Vagina (tissue), 2 donors: ENCODE data around the gene SVIL. TPM values are rescaled to one million over a fixed set of nuclear protein-coding genes. Genes with fewer than 3 reads are reported as not detected.
"Not testable (repeated sequence)": the region's sequence is repeated elsewhere in the genome, so short reads cannot be mapped to it uniquely, and the experiment has no call there.

ENCODE experiments used
- DNase-seq, 2 donors: peaks; one replicate each; pipeline ENCODE4 v3.0.0-alpha.2; 2017; ENCODE audit errors: extremely low spot score in 2 of 2
- H3K27ac ChIP-seq: fragments of 200-600 bp; sonication (generic); one replicate; pipeline ENCODE4 v1.5.1; 2019
- H3K27me3 ChIP-seq: fragments of 200-600 bp; sonication (generic); one replicate; pipeline ENCODE4 v1.5.1; 2019
- H3K36me3 ChIP-seq, 2 donors: fragments of 200-600 bp; sonication (generic); one replicate each; pipeline ENCODE4 v1.5.1; 2017 to 2019
- H3K4me1 ChIP-seq: fragments of 200-600 bp; sonication (generic); one replicate; pipeline ENCODE4 v1.5.1; 2019
- H3K4me3 ChIP-seq, 2 donors: fragments of 200-600 bp; sonication (generic); 1 replicate in 1 of 2; 2 replicates in 1 of 2; pipeline ENCODE4 v1.5.1; 2016 to 2019
- H3K9me3 ChIP-seq: fragments of 200-600 bp; sonication (generic); one replicate; pipeline ENCODE4 v1.5.1; 2019
- POLR2A ChIP-seq, 2 donors: fragments of 450-650 bp; IDR thresholded peaks; one replicate each; pipeline ENCODE4 v1.6.1; 2017; ENCODE audit warnings: antibody characterized with exemption in 2 of 2, mild to moderate bottlenecking in 2 of 2, moderate library complexity in 2 of 2
- POLR2AphosphoS5 ChIP-seq, 2 donors: sonication (generic); formaldehyde crosslinking; IDR thresholded peaks; one replicate each; pipeline ENCODE4 v1.9.0; 2017; ENCODE audit warnings: antibody characterized with exemption in 2 of 2, mild to moderate bottlenecking in 2 of 2, low read depth in 1 of 2; ENCODE audit not compliant: insufficient read depth in 1 of 2
- intact Hi-C: fragments of 100-400 bp; cut with DNase I; formaldehyde crosslinking; loops from one replicate; pipeline ENCODE4 v1.15.1; 2023
- total RNA-seq: library from RNA; depleted of rRNA; stranded (reverse); fragments of >200 nt; gene quantifications from one replicate; pipeline ENCODE4 v1.2.3, GENCODE V29; 2016
- TF ChIP-seq, protein P1 (sequence below), 3 experiments: fragments of 450-650 bp in 2 of 3; fragments of 200-600 bp in 1 of 3; sonication (generic) in 1 of 3; IDR thresholded peaks; one replicate each; pipeline ENCODE4 v1.5.1; 2017 to 2019; ENCODE audit warnings: antibody characterized with exemption in 3 of 3, mild to moderate bottlenecking in 2 of 3, moderate library complexity in 2 of 3

Gene SVIL
- total RNA-seq, 1 donor from 2014 or later = 111 TPM

GRCh38 chr10:29613791-29614190 is 21.0 kb downstream of the SVIL start:
- no peak for DNase-seq
- H3K4me1 ChIP-seq = peaks cover 12% of the 10 kb centered on the region
- H3K9me3 ChIP-seq = no peaks in the 10 kb centered on the region
- H3K36me3 ChIP-seq = no peaks in the 10 kb centered on the region
- H3K27me3 ChIP-seq = no peaks in the 10 kb centered on the region
- TF ChIP-seq POLR2A (IDR thresholded peaks at IDR 0.05) (no peak), POLR2AphosphoS5 (IDR thresholded peaks at IDR 0.05; ENCODE audit: insufficient read depth in 1 of 2, low read depth in 1 of 2) (no peak)
- TF ChIP-seq, protein P1, sequence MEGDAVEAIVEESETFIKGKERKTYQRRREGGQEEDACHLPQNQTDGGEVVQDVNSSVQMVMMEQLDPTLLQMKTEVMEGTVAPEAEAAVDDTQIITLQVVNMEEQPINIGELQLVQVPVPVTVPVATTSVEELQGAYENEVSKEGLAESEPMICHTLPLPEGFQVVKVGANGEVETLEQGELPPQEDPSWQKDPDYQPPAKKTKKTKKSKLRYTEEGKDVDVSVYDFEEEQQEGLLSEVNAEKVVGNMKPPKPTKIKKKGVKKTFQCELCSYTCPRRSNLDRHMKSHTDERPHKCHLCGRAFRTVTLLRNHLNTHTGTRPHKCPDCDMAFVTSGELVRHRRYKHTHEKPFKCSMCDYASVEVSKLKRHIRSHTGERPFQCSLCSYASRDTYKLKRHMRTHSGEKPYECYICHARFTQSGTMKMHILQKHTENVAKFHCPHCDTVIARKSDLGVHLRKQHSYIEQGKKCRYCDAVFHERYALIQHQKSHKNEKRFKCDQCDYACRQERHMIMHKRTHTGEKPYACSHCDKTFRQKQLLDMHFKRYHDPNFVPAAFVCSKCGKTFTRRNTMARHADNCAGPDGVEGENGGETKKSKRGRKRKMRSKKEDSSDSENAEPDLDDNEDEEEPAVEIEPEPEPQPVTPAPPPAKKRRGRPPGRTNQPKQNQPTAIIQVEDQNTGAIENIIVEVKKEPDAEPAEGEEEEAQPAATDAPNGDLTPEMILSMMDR (IDR thresholded peaks at IDR 0.05) = no peak
- H3K4me3 ChIP-seq = no peak overlapping the region
- intact Hi-C loops = no loop called here
- H3K27ac ChIP-seq = no peak overlapping the region

DNA sequence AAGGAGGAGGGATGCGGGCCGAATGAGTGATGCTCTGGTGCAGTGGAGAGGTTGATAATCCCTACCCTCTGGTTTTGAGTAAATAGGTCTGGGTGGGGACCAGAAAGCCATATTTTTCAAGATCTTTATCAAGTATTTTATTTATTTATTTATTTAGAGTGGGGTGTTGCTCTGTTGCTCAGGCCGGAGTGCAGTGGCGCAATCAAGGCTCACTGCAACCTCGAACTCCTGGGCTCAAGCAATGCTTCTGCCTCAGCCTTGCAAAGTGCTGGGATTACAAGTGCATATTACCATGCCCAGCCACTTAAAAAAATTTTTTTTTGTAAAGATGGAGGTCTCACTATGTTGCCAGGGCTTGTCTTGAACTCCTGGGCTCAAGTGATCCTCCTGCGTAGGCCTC is 21.6 kb downstream of the SVIL start:
- Histone ChIP-seq H3K4me1 (peaks cover 10% of the 10 kb centered on the region), H3K36me3 (no peaks in the 10 kb centered on the region), H3K27ac (no peak overlapping the region), H3K27me3 (no peaks in the 10 kb centered on the region), H3K4me3 (no peak overlapping the region), H3K9me3 (no peaks in the 10 kb centered on the region)
- intact Hi-C loops = no loop called here
- TF ChIP-seq POLR2AphosphoS5 (IDR thresholded peaks at IDR 0.05; ENCODE audit: insufficient read depth in 1 of 2, low read depth in 1 of 2) (no peak), POLR2A (IDR thresholded peaks at IDR 0.05) (no peak)
- TF ChIP-seq, protein P1 (IDR thresholded peaks at IDR 0.05) = no peak
- no peak for DNase-seq

- intact Hi-C loops = no loop called here
- Histone ChIP-seq H3K4me1 (peaks cover 10% of the 10 kb centered on the region), H3K27me3 (no peaks in the 10 kb centered on the region), H3K4me3 (no peak overlapping the region), H3K36me3 (no peaks in the 10 kb centered on the region), H3K27ac (no peak overlapping the region), H3K9me3 (no peaks in the 10 kb centered on the region)
- TF ChIP-seq, protein P1 (IDR thresholded peaks at IDR 0.05) = no peak
- TF ChIP-seq POLR2A (IDR thresholded peaks at IDR 0.05) = no peak
- TF ChIP-seq POLR2AphosphoS5 (IDR thresholded peaks at IDR 0.05; ENCODE audit: insufficient read depth in 1 of 2, low read depth in 1 of 2) = no peak
- no peak for DNase-seq
Observed at GRCh38 chr10:29612657-29613056, 22.1 kb downstream of the SVIL start.

DNA sequence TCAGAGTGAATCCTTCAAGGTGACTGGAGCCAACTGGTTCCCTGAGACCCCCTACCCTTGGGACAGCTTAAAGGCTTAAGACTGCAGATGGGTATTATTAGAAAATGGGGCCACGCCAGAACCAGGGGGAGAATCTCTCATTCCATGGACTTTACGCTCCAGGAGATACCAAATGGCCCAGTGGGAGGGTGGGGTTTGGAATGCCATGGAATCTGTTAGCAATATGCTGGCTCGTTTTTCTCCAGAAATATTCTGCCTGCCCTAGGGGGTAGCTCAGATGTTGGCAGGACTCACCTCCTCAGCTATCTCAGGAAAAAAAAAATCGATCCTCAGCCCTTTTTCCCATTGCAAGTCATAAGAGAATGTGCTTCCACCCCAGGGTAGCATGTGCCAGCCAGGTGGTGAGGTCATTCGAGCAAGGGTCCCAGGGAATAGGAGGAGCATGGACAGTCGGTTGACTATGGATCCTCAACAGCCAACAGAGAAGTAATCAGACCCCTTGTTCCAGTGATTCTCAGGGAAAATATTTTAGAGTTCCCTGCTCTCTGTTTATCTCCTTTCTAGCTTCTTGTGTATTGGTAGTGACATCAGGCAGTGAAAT is 22.9 kb downstream of the SVIL start:
- TF ChIP-seq POLR2A (IDR thresholded peaks at IDR 0.05) (no peak), POLR2AphosphoS5 (IDR thresholded peaks at IDR 0.05; ENCODE audit: insufficient read depth in 1 of 2, low read depth in 1 of 2) (no peak)
- TF ChIP-seq, protein P1 (IDR thresholded peaks at IDR 0.05) = no peak
- no peaks in the 10 kb centered on the region for H3K9me3 ChIP-seq
- H3K36me3 ChIP-seq = no peaks in the 10 kb centered on the region
- DNase-seq = no peak
- peaks cover 17% of the 10 kb centered on the region for H3K4me1 ChIP-seq
- no peak overlapping the region for H3K27ac ChIP-seq
- no peaks in the 10 kb centered on the region for H3K27me3 ChIP-seq
- no peak overlapping the region for H3K4me3 ChIP-seq
- intact Hi-C loops = no loop called here

GRCh38 chr10:29610876-29611647 is 23.7 kb downstream of the SVIL start:
- intact Hi-C loops = no loop called here
- Histone ChIP-seq H3K27ac (no peak overlapping the region), H3K27me3 (no peaks in the 10 kb centered on the region), H3K4me1 (peaks cover 21% of the 10 kb centered on the region), H3K9me3 (no peaks in the 10 kb centered on the region), H3K36me3 (no peaks in the 10 kb centered on the region), H3K4me3 (no peak overlapping the region)
- TF ChIP-seq, protein P1 (IDR thresholded peaks at IDR 0.05) = no peak
- TF ChIP-seq POLR2AphosphoS5 (IDR thresholded peaks at IDR 0.05; ENCODE audit: insufficient read depth in 1 of 2, low read depth in 1 of 2) (no peak), POLR2A (IDR thresholded peaks at IDR 0.05) (no peak)
- no peak for DNase-seq

GRCh38 chr10:29610331-29610730 is 24.4 kb downstream of the SVIL start:
- H3K4me1 ChIP-seq = peaks cover 21% of the 10 kb centered on the region
- H3K27me3 ChIP-seq, DNase-seq, H3K36me3 ChIP-seq, H3K9me3 ChIP-seq, intact Hi-C loops, H3K4me3 ChIP-seq, H3K27ac ChIP-seq: not testable (repeated sequence)
